Adrenal gland (tissue), 5 donors: Measurements from ENCODE around the gene LINGO4.

Source experiments
- POLR2A ChIP-seq, 2 donors: fragments of 450-650 bp; IDR thresholded peaks; one replicate each; pipeline ENCODE4 v1.6.1; 2017; ENCODE audit warnings: antibody characterized with exemption in 2 of 2, mild to moderate bottlenecking in 2 of 2, moderate library complexity in 1 of 2
- TF ChIP-seq, protein P1 (sequence below), 6 experiments: fragments of 450-650 bp in 4 of 6; fragments of 200-600 bp in 2 of 6; sonication (generic) in 1 of 6; IDR thresholded peaks; 1 replicate in 5 of 6; 2 replicates in 1 of 6; pipeline versions ENCODE4 v1.5.1 to v1.8.0; 2016 to 2021; ENCODE audit warnings: antibody characterized with exemption in 6 of 6, mild to moderate bottlenecking in 2 of 6, moderate library complexity in 1 of 6
- donor health status: DM: no; HTN: no; CAD: no.

DNA sequence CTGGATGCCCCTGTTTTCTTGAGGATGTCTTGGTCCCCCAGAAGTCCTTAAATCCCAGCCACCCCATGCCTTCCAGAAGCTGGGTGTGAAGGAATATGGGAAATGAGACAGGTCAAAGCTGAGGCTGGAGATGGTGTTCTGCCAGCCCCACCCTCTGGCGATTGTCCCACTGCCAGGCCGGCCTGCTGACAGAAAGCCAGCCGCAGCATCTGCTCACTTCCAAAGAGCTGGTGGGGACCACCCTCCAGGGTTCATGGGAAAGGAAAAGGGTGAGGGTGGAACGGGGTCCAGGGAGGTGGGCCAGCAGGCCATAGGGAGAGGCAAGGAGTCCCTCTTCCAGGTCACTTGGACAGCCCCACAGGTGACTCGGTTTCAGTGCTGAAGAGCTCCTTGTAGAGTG is 1.9 kb upstream of the LINGO4 start:
- TF ChIP-seq, protein P1, sequence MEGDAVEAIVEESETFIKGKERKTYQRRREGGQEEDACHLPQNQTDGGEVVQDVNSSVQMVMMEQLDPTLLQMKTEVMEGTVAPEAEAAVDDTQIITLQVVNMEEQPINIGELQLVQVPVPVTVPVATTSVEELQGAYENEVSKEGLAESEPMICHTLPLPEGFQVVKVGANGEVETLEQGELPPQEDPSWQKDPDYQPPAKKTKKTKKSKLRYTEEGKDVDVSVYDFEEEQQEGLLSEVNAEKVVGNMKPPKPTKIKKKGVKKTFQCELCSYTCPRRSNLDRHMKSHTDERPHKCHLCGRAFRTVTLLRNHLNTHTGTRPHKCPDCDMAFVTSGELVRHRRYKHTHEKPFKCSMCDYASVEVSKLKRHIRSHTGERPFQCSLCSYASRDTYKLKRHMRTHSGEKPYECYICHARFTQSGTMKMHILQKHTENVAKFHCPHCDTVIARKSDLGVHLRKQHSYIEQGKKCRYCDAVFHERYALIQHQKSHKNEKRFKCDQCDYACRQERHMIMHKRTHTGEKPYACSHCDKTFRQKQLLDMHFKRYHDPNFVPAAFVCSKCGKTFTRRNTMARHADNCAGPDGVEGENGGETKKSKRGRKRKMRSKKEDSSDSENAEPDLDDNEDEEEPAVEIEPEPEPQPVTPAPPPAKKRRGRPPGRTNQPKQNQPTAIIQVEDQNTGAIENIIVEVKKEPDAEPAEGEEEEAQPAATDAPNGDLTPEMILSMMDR (IDR thresholded peaks at IDR 0.05) = no peak
- TF ChIP-seq POLR2A (IDR thresholded peaks at IDR 0.05) = no peak
